Measurements from ENCODE around the gene FAM20C. TPM values are rescaled to one million over a fixed set of nuclear protein-coding genes. Genes with fewer than 3 reads are reported as not detected.

The FAM20C gene
- total and polyA plus RNA-seq, 2 of the 8 experiments (the other 6 are each of a cell fraction or from before 2014, with no cell fraction given): 9.5 to 34.8 TPM

DNA sequence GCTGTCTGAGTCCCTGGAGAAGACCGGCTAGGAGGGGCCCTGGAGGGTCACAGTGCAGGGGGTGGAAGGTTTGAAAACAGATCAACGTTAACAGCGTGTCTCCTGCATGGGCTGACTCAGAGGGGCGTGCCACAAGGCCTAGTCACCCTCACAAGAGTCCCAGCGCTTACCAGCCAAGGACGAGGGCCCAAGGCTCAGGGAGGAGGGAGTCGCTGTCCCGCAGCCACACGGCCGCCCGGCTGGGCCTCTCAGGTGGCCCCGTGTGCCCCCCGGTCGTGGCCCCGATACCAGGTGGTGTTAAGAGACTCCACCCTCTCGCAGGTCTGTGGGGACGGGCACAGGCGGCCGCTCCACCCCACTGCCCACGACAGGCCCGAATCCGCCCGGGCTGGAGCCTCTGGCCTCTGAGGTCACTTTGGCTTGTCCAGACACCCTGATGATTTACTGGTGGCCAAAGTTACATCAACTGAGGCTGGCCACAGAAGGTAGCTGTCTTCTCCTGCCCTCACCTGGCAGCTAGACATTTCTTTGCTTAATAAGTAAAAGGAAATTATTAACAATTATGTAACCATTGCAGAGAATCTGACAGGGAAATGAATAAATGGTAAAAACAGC lies 34.0 kb downstream of the FAM20C start:
- Histone ChIP-seq H2BK12ac (ENCODE audit: low read depth, low read length) (no peak overlapping the region), H3K79me1 (ENCODE audit: low read depth, low read length) (peaks cover 6% of the 10 kb centered on the region), H2AK5ac (ENCODE audit: low read depth, low read length) (no peak overlapping the region), H2BK20ac (ENCODE audit: low read length) (no peak overlapping the region), H3K18ac (ENCODE audit: extremely low read depth, low read length) (no peak overlapping the region), H3K23ac (ENCODE audit: insufficient read length) (no peak overlapping the region), H2AFZ (ENCODE audit: low read length) (no peak overlapping the region), H3K56ac (replicated peaks; ENCODE audit: insufficient read length, low read depth, low read length) (no peak overlapping the region), H3K4me1 (replicated peaks in 1 of 4; ENCODE audit: control insufficient read depth in 3 of 4, insufficient read depth in 4 of 4, low read length in 3 of 4) (no peaks in the 10 kb centered on the region; a peak in 2 of 7 replicates), H3K9me3 (ENCODE audit: insufficient read depth in 2 of 2, low read depth in 1 of 2, low read length in 1 of 2) (no peaks in the 10 kb centered on the region), H2BK15ac (ENCODE audit: low read length) (no peak overlapping the region), H3K27ac (ENCODE audit: low read depth, low read length) (no peak overlapping the region; the same call in 1 of the 2 replicates), H3K36me3 (ENCODE audit: control insufficient read depth in 2 of 4, insufficient read depth in 4 of 4, low read length in 3 of 4) (peaks cover 0 to 2% (median 0%) of the 10 kb centered on the region in 4 experiments; a peak in 1 of 8 replicates), H4K8ac (ENCODE audit: extremely low read depth, insufficient read depth, low read length) (peak overlapping the region; percentile 89; the same call in 1 of the 2 replicates), H2BK120ac (replicated peaks; ENCODE audit: low read depth, low read length) (no peak overlapping the region), H3K27me3 (replicated peaks in 1 of 4; ENCODE audit: control insufficient read depth in 3 of 4, extremely low read depth in 1 of 4, insufficient read depth in 3 of 4, low read length in 3 of 4) (no peaks in the 10 kb centered on the region), H4K5ac (ENCODE audit: insufficient read length, low read depth, low read length) (no peak overlapping the region), H3K79me2 (ENCODE audit: control insufficient read depth in 1 of 2, insufficient read depth in 2 of 2, low read length in 2 of 2) (no peaks in the 10 kb centered on the region), H4K91ac (replicated peaks; ENCODE audit: insufficient read length, low read length) (no peak overlapping the region), H3K14ac (ENCODE audit: insufficient read length) (no peak overlapping the region), H3K4me2 (ENCODE audit: insufficient read depth in 1 of 2, low read depth in 2 of 2, low read length in 2 of 2) (no peak overlapping the region), H2BK5ac (ENCODE audit: low read depth, low read length) (no peak overlapping the region), H3K4ac (replicated peaks; ENCODE audit: insufficient read length, low read depth, low read length) (no peak overlapping the region), H3K23me2 (ENCODE audit: low read depth, low read length) (no peaks in the 10 kb centered on the region), H3K4me3 (ENCODE audit: extremely low read depth in 1 of 4, insufficient read depth in 2 of 4, low read depth in 3 of 4, low read length in 4 of 4) (no peak overlapping the region), H3K9ac (replicated peaks in 1 of 4; ENCODE audit: extremely low read depth in 1 of 4, low read depth in 3 of 4, low read length in 3 of 4) (no peak overlapping the region), H4K20me1 (replicated peaks in 1 of 2; ENCODE audit: control insufficient read depth in 1 of 2, insufficient read depth in 2 of 2, low read length in 2 of 2) (peaks cover 0 to 5% of the 10 kb centered on the region in 2 experiments)
- FAIRE-seq (no peak), DNase-seq (ENCODE audit: low read depth in 1 of 2, low spot score in 2 of 2) (no peak)
- CTCF ChIA-PET (ENCODE audit: partially characterized antibody): no interaction called here
- POLR2A ChIA-PET (ENCODE audit: partially characterized antibody): interaction anchor here (0.7 kb wide), 1 partner anchor 652 kb away, joined by 3 read pairs; no protein-coding TSS in a partner anchor
- TF ChIP-seq EZH2 (IDR thresholded peaks at IDR 0.05; ENCODE audit: low read depth, low read length, severe bottlenecking) (no peak), SRF (IDR thresholded peaks at IDR 0.05; ENCODE audit: low read depth, low read length) (no peak), BRCA1 (IDR thresholded peaks at IDR 0.05; ENCODE audit: low read depth, low read length) (no peak), SIRT6 (IDR thresholded peaks at IDR 0.05; ENCODE audit: low read length) (no peak), JUN (IDR thresholded peaks at IDR 0.05; ENCODE audit: low read depth, low read length) (no peak)
- 89% methylated on average over 20 of the region's 23 CpGs; no CpG with 5 or more reads in 1 of the 2 experiments for WGBS, 2 experiments (ENCODE audit: extremely low coverage in 1 of 2, insufficient coverage in 1 of 2, insufficient read length in 1 of 2, insufficient replicate concordance in 2 of 2, low coverage in 1 of 2, low lambda C conversion rate in 2 of 2, missing lambda C conversion rate in 1 of 2)
